ENCODE results near the gene RUFY1.

DNA sequence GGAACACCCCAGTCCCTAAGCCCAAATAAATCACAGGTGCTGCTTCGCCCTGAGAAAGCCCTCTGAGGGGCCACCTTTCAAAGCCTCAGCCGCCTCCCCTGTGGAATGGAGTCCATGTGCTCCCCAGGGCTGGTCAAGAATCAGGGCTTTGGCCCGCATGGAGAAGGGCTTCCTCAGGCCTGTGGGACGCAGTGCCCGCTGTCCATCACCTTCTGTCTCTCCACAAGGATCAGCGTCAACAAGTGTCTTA is 56.5 kb downstream of the RUFY1 start:
- no peak for TF ChIP-seq POLR2A (IDR thresholded peaks at IDR 0.05)
- TF ChIP-seq, protein P1, sequence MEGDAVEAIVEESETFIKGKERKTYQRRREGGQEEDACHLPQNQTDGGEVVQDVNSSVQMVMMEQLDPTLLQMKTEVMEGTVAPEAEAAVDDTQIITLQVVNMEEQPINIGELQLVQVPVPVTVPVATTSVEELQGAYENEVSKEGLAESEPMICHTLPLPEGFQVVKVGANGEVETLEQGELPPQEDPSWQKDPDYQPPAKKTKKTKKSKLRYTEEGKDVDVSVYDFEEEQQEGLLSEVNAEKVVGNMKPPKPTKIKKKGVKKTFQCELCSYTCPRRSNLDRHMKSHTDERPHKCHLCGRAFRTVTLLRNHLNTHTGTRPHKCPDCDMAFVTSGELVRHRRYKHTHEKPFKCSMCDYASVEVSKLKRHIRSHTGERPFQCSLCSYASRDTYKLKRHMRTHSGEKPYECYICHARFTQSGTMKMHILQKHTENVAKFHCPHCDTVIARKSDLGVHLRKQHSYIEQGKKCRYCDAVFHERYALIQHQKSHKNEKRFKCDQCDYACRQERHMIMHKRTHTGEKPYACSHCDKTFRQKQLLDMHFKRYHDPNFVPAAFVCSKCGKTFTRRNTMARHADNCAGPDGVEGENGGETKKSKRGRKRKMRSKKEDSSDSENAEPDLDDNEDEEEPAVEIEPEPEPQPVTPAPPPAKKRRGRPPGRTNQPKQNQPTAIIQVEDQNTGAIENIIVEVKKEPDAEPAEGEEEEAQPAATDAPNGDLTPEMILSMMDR (IDR thresholded peaks at IDR 0.05), result no peak
- no peak for TF ChIP-seq EP300 (IDR thresholded peaks at IDR 0.05)

Data from ovary (tissue), 3 donors.